Measurements from ENCODE around the gene WDR88. TPM values are rescaled to one million over a fixed set of nuclear protein-coding genes. Genes with fewer than 3 reads are reported as not detected.
A peak's percentile ranks its signal among the peaks of the same experiment; 100 is the strongest.
"Not testable (repeated sequence)": the region's sequence is repeated elsewhere in the genome, so short reads cannot be mapped to it uniquely, and the experiment has no call there.

The WDR88 gene
- polyA plus RNA-seq, 3 donors: not detected

- Mint-ChIP-seq H3K4me1 (peaks cover 3% of the 10 kb centered on the region), H3K27ac (peak overlapping the region in 1 of 7 donors; percentile 32), H3K9me3 (peaks cover 0 to 2% (median 0%) of the 10 kb centered on the region in 7 donors)
Measured at GRCh38 chr19:33125929-33126388, 6.0 kb upstream of the WDR88 start.

GRCh38 chr19:33126712-33127111 lies 5.2 kb upstream of the WDR88 start:
- H3K4me1 Mint-ChIP-seq; H3K9me3 ChIP-seq (replicated peaks in 1 of 2; ENCODE audit: control insufficient read depth in 1 of 2, insufficient read depth in 1 of 2, low read length in 2 of 2); H2AFZ ChIP-seq (ENCODE audit: insufficient read depth, low read depth, low read length, poor library complexity, severe bottlenecking); H3K27me3 Mint-ChIP-seq (ENCODE audit: low read depth in 3 of 3); H3K27ac Mint-ChIP-seq; H3K4me2 ChIP-seq (replicated peaks; ENCODE audit: extremely low read depth, low read length, poor library complexity, severe bottlenecking); H3K9me3 Mint-ChIP-seq; H3K27ac ChIP-seq (ENCODE audit: low read depth in 1 of 2, low read length in 2 of 2); H3K79me2 ChIP-seq (ENCODE audit: insufficient read depth, low read length); H3K27me3 ChIP-seq (ENCODE audit: control insufficient read depth in 2 of 2, insufficient read depth in 2 of 2, low read length in 2 of 2); H3K9ac ChIP-seq (ENCODE audit: insufficient read depth, low read length, poor library complexity, severe bottlenecking); H3K4me3 ChIP-seq (replicated peaks in 1 of 3; ENCODE audit: low read depth in 2 of 3, low read length in 3 of 3); DNase-seq; H4K20me1 ChIP-seq (ENCODE audit: insufficient read depth, low read length); H3K4me1 ChIP-seq (ENCODE audit: control insufficient read depth in 1 of 2, insufficient read depth in 2 of 2, low read length in 2 of 2); H3K4me3 Mint-ChIP-seq: not testable (repeated sequence)
- H3K36me3 Mint-ChIP-seq: peaks cover 62 to 81% of the 10 kb centered on the region in 2 donors
- peaks cover 37 to 67% of the 10 kb centered on the region in 2 donors for H3K36me3 ChIP-seq (replicated peaks in 1 of 2; ENCODE audit: control insufficient read depth in 1 of 2, insufficient read depth in 2 of 2, low read length in 2 of 2)
- WGBS (ENCODE audit: insufficient coverage): 100% methylated on average over 1 of the region's 8 CpGs
- intact Hi-C loops (cut with micrococcal nuclease): loop anchor here (5.0 to 10.0 kb wide), 2 partner anchors 646 to 648 kb away; no protein-coding TSS in a partner anchor

More at GRCh38 chr19:33125929-33126388, 6.0 kb upstream of the WDR88 start:
- peaks cover 62 to 82% of the 10 kb centered on the region in 2 donors for H3K36me3 Mint-ChIP-seq
- Histone ChIP-seq H3K4me2 (replicated peaks; ENCODE audit: extremely low read depth, low read length, poor library complexity, severe bottlenecking) (peak overlapping the region; percentile 43), H3K27me3 (ENCODE audit: control insufficient read depth in 2 of 2, insufficient read depth in 2 of 2, low read length in 2 of 2) (no peaks in the 10 kb centered on the region), H3K9ac (ENCODE audit: insufficient read depth, low read length, poor library complexity, severe bottlenecking) (no peak overlapping the region), H4K20me1 (ENCODE audit: insufficient read depth, low read length) (no peaks in the 10 kb centered on the region), H3K4me1 (ENCODE audit: control insufficient read depth in 1 of 2, insufficient read depth in 2 of 2, low read length in 2 of 2) (peaks cover 3 to 4% of the 10 kb centered on the region in 2 donors), H3K79me2 (ENCODE audit: insufficient read depth, low read length) (no peaks in the 10 kb centered on the region), H2AFZ (ENCODE audit: insufficient read depth, low read depth, low read length, poor library complexity, severe bottlenecking) (no peak overlapping the region), H3K4me3 (replicated peaks in 1 of 3; ENCODE audit: low read depth in 2 of 3, low read length in 3 of 3) (no peak overlapping the region), H3K36me3 (replicated peaks in 1 of 2; ENCODE audit: control insufficient read depth in 1 of 2, insufficient read depth in 2 of 2, low read length in 2 of 2) (peaks cover 40 to 67% of the 10 kb centered on the region in 2 donors), H3K27ac (ENCODE audit: low read depth in 1 of 2, low read length in 2 of 2) (no peak overlapping the region), H3K9me3 (replicated peaks in 1 of 2; ENCODE audit: control insufficient read depth in 1 of 2, insufficient read depth in 1 of 2, low read length in 2 of 2) (no peaks in the 10 kb centered on the region)
- WGBS (ENCODE audit: insufficient coverage): 35% methylated on average over 11 of the region's 12 CpGs
- intact Hi-C loops (cut with micrococcal nuclease): loop anchor here (5.0 to 10.0 kb wide), 2 partner anchors 646 to 649 kb away; no protein-coding TSS in a partner anchor
- H3K4me3 Mint-ChIP-seq: no peak overlapping the region
- peak; percentile 37 to 51 (median 51) for DNase-seq
- H3K27me3 Mint-ChIP-seq (ENCODE audit: low read depth in 3 of 3): no peaks in the 10 kb centered on the region
- TF ChIP-seq CTCF (IDR thresholded peaks at IDR 0.05): peak; percentile 81
